ENCODE data around the gene STAT3.
"Not testable (repeated sequence)": the region's sequence is repeated elsewhere in the genome, so short reads cannot be mapped to it uniquely, and the experiment has no call there.

Gene STAT3

GRCh38 chr17:42380935-42381334 is 7.3 kb downstream of the STAT3 start:
- DNase-seq: no peak

GRCh38 chr17:42378959-42379594 is 9.2 kb downstream of the STAT3 start:
- DNase-seq: no peak

GRCh38 chr17:42378359-42378958 is 9.8 kb downstream of the STAT3 start:
- no peak for DNase-seq

- no peak for DNase-seq
Observed at GRCh38 chr17:42373896-42374295, 14.3 kb downstream of the STAT3 start.

GRCh38 chr17:42372142-42372541 is 16.1 kb downstream of the STAT3 start:
- no peak for DNase-seq

- not testable (repeated sequence) for DNase-seq
Observed at GRCh38 chr17:42368797-42369561, 19.3 kb downstream of the STAT3 start.

GRCh38 chr17:42368310-42368709 is 19.9 kb downstream of the STAT3 start:
- DNase-seq: not testable (repeated sequence)

- not testable (repeated sequence) for DNase-seq
Observed at GRCh38 chr17:42366176-42367023, 21.8 kb downstream of the STAT3 start.

- no peak for DNase-seq
Observed at GRCh38 chr17:42365136-42365535, 23.1 kb downstream of the STAT3 start.

- DNase-seq: no peak
Observed at GRCh38 chr17:42363767-42364585, 24.3 kb downstream of the STAT3 start.

GRCh38 chr17:42363231-42363630 is 25.0 kb downstream of the STAT3 start:
- no peak for DNase-seq

- DNase-seq: no peak
Observed at GRCh38 chr17:42362245-42362961, 25.8 kb downstream of the STAT3 start.

GRCh38 chr17:42361781-42362186 is 26.5 kb downstream of the STAT3 start:
- DNase-seq: no peak

GRCh38 chr17:42360388-42360787 is 27.9 kb downstream of the STAT3 start:
- DNase-seq: not testable (repeated sequence)

GRCh38 chr17:42359133-42359532 is 29.1 kb downstream of the STAT3 start:
- DNase-seq: no peak

- DNase-seq: no peak
Observed at GRCh38 chr17:42358434-42358833, 29.8 kb downstream of the STAT3 start.

GRCh38 chr17:42354956-42355843 is 33.0 kb downstream of the STAT3 start:
- no peak for DNase-seq

- DNase-seq: no peak
Observed at GRCh38 chr17:42348104-42348503, 40.1 kb downstream of the STAT3 start.

- DNase-seq: no peak
Observed at GRCh38 chr17:42347606-42348005, 40.6 kb downstream of the STAT3 start.

- DNase-seq: no peak
Observed at GRCh38 chr17:42347198-42347597, 41.0 kb downstream of the STAT3 start.

Measured in effector CD8-positive, alpha-beta T cell (primary cell).